G401 (cell line): ENCODE measurements around the gene SPAG6. TPM values are rescaled to one million over a fixed set of nuclear protein-coding genes. Genes with fewer than 3 reads are reported as not detected.
"Not testable (repeated sequence)": the region's sequence is repeated elsewhere in the genome, so short reads cannot be mapped to it uniquely, and the experiment has no call there.

Source experiments
- DNase-seq: peaks from one replicate; pipeline ENCODE4 v3.0.0-alpha.2; 2015; ENCODE audit warnings: low spot score
- in situ Hi-C: cut with HindIII; loops from 2 replicates; pipeline ENCODE4 v1.10.0; 2016; ENCODE audit warnings: low sequenced_read_pairs, mixed read lengths
- total RNA-seq: library from RNA; depleted of rRNA; stranded (reverse); fragments of >200 nt; shearing (Covaris generic); gene quantifications from 2 replicates; pipeline ENCODE4 v1.2.3, GENCODE V29; 2014

The SPAG6 gene
- total RNA-seq, 1 experiment from 2014 or later, result 52.9 TPM

DNA sequence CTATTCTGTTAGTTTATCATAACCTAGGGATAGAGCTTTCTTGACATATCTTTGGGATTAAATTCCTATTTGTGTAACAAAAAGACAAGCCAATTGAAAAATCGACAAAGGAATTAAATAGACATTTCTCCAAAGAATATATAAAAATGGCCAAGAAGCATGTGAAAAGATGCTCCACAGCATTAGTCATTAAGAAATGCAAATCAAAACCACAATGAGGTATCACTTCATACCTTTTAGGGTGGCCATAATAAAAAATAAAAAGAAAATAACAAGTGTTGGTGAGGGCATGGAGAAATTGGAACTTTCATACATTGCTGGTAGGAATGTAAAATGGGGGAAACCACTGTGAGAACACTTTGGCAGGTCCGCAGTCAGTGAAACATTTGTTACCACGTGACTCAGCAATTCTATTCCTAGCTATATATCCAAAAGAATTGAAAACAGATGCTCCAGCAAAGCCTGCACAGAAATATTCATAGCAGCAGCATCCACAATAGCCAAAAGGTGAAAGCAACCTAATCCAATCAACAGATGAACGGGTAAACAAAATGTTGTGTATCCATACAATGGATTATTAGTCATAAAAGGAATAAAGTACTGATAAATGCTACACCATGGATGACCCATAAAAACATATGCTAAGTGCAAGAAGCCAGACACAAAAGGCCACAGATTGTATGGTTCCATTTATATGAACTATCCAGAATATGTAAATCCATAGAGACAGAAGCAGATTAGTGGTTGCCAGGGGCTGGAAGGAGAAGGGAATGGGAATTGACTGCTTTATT lies 20.5 kb downstream of the SPAG6 start:
- in situ Hi-C loops, result no loop called here
- DNase-seq, result no peak

DNA sequence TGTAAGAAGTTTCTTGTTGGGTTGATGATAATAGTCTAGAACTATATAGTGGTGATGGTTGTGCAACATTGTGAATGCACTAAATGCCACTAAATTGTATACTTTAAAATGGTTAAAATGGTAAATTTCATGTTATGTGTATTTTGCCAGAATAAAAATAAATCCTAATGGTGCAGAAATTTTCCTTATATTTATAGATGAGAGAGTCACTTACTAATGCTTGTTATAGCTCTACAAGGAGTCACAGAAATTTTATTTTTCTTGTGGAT lies 21.1 kb downstream of the SPAG6 start:
- DNase-seq, result no peak
- in situ Hi-C loops, result no loop called here

DNA sequence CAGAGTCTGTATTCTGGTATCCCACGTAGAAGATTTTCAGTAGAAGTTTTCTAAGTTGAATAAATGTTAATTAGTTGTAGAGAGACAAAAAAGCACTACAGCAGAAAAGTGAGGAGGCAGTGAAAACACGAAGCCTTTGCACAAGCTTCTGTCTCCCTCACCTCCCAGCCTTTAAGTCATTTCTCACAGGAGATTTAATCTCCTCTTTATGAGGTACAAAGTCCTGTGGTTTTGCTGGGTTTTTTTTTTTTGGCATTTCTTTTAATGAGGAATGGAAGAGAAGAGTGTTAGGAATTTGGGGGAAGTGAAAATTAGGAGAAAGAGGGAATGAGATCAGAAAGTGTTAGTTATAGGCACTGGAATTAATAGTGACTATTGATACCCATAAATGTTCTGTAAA lies 21.5 kb downstream of the SPAG6 start:
- in situ Hi-C loops, result no loop called here
- peak; percentile 43 for DNase-seq

DNA sequence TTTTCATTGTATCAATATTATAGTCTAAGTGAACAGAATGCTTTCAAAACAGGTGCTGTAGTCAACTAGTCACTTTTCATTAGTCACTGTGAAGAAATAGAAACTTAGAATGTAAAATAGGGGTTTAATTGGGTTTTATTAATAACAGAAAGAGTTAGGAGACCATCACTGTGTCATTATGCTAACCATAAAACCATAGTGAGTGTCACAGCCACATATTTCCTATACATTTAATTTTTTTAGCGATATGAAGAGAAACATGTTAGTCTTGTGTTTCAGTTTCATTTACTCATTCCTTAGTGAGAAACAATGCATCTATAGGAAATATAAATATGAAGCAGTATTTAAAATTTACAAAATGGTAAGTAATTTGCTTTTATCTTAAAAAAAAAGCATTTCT lies 22.2 kb downstream of the SPAG6 start:
- DNase-seq, result no peak
- in situ Hi-C loops, result no loop called here

DNA sequence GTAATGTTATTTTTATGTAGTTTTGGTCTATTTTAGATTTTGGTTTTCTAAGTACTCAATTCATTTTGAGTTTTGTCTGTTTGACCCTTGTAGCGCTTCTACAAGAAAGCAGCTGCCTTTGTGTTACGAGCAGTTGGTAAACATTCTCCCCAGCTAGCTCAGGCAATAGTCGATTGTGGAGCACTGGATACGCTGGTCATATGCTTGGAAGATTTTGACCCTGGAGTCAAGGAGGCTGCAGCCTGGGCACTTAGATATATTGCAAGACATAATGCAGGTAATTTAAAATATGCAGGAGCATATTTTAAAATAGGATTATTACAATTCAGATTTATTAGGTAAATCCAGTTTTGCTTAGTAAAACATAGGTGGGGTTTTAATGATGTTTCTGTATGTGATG lies 23.1 kb downstream of the SPAG6 start:
- in situ Hi-C loops, result no loop called here
- DNase-seq, result peak; percentile 58

DNA sequence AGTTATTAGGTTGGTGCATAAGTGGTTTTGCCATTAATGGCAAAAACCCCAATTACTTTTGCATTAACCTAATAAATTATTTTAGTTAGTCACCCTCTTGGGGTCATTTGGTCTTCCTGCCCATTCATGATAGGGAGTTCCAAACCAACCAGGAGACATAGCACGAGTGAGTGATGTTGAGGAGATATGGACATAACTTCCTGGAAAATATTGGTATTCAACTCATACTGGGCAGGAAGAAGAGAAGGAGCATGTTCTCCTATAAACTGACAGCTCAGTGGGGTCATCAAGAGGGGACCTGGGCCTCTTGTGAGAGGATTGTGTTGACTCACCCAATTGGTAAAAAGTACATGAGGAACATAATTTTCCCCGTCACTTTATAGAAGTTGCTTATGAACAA lies 23.7 kb downstream of the SPAG6 start:
- peak; percentile 73 for DNase-seq
- in situ Hi-C loops, result no loop called here

DNA sequence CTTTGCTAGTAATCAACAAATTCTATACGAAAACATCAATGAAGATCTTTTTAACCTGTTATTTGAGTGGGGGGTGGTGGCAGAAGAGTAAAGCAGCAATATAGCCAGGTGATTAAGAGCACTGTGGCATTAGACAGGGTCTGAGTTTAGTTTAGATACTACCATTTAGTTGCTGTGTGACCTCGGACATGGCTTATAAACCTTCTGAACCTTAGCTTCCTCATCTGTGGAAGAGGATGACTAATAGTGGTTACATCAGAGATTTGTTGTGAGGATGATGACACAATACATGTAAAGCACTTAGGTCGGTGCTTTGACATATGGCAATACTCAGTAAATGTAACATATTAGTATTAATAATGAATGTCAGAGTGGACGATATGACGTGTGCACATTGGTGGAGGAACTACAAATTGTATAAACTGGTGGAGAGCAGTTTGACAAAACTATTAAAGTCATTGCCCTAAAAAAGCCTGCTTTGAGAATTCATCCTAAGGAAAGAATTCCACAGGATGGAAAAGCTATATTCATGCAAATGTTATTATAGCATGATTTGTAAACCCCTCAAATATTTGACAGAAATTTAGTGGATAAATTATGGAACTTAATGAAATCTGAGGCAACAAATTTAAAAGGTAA lies 24.3 kb downstream of the SPAG6 start:
- peak; percentile 52 for DNase-seq

DNA sequence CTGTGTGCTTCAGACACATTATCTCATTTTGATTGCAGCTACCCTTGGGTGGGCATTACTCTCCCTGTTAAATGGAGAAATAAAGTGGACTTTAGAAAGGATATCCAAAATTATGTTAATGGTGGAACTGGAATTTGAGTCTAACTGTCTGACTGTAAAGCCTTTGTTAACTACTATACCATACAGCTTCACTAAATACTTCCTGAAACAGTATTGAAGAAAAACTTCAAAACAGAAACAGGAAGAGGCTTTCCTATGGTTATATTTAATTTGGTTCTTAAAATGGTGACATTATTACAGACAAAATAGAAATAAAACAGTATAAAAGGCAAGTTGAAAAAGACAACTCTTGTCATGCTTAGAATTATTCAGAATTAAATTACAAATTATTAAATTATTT lies 25.0 kb downstream of the SPAG6 start:
- in situ Hi-C loops, result no loop called here
- no peak for DNase-seq

More for the DNA sequence above, 24.3 kb downstream of the SPAG6 start:
- in situ Hi-C loops, result no loop called here

DNA sequence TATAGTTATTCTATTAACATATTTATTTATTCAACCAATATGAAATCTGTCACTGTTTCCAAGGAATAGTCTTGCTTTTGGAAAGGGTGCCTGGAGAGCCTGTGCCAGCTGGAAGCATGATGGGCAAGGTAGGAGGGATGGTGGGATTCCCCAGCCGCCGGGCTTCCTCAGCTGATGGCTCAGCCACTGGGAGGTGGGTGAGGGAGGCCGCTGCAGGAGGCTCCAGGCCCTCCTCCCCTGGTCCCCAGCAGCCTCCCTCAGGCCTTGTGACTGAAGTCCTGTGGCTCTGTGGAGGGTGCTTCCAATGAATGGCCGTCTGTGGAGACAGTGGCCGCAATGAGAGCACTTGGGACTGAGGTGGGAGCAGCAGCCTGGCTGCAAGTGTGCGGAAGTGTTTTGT lies 27.0 kb downstream of the SPAG6 start:
- DNase-seq, result no peak
- in situ Hi-C loops, result no loop called here

DNA sequence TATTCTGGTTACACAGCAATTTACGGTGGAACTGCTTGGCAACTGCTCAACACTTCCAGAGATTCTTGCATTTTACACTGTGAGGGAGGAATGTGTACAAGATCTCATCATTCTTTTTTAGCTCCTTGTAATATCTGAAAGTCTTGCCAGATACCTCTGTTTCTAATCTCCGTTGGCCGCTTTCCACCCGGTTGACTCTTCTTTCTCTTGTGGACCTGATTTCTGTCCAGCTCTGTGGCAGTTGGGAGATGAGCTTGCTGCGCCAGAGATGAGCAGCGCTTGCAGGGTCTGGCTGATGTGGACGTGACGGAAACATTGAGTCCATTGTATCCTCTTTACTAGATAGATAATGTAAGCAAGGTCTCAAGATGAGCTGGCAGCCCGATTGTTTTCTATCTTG lies 27.6 kb downstream of the SPAG6 start:
- DNase-seq, result no peak
- in situ Hi-C loops, result no loop called here

DNA sequence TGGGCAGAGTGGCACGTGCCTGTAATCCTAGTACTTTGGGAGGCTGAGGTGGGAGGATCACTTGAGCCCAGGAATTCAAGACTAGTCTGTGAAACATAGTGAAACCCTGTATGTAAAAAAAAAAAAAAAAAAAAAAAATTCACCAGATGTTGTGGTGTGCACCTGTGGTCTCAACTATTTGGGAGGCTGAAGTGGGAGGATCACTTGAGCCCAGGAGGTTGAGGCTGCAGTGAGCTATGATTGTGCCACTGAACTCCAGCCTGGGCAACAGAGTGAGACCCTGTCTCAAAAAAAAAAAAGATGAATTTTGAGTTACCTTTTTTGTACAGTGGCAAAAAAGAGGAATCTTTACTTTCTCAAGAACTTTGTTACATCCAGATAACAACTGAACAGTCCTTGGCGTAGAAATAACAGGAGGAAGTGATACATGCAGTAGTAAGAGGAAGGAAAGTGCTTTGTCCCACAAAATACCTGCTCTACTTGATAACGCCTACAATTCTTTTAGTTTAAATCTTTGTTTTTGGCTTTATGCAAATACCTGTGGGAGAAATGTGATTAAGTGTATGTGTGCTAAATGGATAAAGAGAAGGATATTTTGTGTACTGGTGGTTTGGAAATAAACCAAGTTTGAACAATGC lies 29.3 kb downstream of the SPAG6 start:
- DNase-seq, result no peak
- in situ Hi-C loops, result no loop called here

DNA sequence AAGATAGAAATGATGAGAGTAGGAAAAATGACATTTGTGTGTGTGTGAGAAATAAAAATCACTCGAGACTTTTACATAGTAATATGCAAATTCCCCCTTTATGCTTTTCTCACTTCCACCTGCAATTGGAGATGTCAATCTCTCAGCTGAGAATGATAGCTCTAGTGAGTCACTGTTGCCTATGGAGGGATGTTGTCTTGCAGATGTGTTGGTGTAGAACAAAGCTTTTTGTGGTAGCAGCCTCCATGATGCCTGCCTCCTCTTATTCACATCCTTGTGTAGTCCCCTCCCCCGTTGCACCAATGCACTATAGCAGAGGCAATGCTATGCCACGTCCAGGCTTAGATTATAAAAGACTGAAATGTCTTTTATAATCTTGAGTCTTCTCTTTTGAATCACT lies 33.8 kb downstream of the SPAG6 start:
- in situ Hi-C loops, result no loop called here
- no peak for DNase-seq

DNA sequence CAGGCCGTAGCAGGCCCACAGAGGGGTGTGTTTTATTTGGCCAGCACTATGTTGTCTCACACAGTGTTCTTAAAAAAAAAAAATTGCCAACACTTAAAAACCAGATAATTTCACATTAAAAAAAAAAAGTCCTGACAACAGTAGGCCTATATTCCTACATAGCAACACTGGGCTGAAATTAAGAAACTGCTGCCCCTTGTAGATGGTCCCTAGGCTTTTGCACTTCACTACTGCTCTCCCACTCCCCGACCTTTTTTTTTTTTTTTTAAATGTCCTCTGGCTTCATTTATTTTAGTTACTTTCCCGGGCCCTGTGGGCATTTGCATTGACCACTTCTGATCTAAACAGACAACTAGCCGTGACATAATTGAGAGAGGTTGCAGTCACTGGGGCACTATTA lies 36.0 kb downstream of the SPAG6 start:
- in situ Hi-C loops, result no loop called here

DNA sequence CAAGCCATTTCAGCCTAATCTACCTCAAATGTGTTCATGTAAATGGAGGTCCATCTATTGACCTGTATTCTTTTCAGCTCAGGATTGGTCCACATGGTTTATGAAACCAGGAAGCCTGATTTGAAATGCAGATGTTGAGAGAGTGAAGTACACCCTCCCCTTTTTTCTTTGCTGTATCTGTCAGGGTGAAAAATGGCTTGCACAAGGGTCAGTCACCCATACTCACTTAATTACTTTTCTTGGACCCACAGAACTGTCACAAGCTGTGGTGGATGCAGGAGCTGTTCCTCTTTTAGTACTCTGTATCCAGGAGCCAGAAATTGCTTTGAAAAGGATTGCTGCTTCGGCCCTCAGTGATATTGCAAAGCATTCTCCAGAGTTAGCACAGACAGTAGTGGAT lies 41.2 kb downstream of the SPAG6 start:
- in situ Hi-C loops, result no loop called here
- DNase-seq, result peak; percentile 53

More for the DNA sequence above, 36.0 kb downstream of the SPAG6 start:
- no peak for DNase-seq

DNA sequence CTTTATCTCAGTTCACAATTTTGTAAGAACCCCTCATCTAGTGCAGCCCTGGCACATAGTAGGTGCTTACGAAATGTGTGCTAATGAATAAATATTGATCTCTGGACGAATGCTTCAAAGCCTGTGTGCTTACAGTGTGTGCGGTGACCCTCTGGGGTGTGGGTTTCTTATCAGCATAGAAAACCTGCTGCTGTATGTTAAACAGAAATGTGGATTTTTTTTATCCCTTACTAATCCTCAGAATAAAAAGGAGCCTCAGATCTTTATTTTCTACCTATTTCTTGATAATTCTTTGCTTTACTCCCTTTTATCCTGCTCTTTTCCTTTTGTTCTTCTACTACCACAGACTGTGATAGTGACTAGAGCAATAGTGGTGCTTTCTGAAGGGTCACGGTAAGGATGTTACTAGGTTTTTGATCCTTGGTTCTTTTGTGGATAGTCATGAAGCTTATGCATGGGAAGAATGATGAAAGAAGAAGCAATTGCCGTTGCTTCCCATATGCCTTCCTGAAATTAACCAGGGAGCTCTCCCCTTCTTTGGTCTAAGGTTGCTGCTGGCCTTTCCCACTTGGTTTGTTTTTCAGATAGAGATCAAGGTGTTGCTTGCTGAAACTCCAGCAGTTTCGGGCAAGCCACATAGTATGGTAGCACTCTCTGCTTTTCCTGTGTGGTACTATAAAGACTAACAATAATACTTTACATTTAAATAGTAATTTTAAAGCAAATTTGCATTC lies 44.7 kb downstream of the SPAG6 start:
- no peak for DNase-seq
- in situ Hi-C loops, result no loop called here

DNA sequence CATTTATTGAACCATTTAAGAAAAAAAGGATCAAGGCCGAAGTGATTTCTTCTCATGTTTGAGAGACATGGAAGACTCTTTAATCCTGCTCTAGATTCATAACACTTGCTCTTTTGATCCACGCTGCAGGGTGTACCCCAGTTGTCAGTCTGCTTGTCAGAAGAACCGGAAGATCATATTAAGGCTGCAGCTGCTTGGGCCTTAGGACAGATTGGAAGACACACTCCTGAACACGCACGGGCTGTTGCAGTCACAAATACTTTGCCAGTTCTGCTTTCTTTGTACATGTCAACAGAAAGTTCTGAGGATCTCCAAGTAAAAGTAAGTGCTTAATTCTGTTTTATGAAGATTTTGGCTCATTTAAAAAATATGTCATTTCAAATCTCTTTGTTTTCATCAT lies 46.3 kb downstream of the SPAG6 start:
- no peak for DNase-seq

DNA sequence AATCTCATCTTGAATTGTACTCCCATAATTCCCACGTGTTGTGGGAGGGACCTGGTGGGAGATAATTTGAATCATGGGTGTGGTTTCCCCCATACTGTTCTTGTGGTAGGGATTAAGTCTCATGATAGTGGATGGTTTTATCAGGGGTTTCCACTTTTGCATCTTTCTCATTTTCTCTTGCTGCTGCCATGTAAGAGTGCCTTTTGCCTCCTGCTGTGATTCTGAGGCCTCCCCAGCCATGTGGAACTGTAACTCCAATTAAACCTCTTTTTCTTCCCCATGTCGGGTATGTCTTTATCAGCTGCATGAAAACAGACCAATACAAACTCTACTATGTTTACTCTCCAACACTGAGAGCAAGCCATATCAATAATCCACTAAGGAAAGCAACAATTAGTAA lies 50.9 kb downstream of the SPAG6 start:
- in situ Hi-C loops, DNase-seq: not testable (repeated sequence)

More for the DNA sequence above, 46.3 kb downstream of the SPAG6 start:
- in situ Hi-C loops, result no loop called here

DNA sequence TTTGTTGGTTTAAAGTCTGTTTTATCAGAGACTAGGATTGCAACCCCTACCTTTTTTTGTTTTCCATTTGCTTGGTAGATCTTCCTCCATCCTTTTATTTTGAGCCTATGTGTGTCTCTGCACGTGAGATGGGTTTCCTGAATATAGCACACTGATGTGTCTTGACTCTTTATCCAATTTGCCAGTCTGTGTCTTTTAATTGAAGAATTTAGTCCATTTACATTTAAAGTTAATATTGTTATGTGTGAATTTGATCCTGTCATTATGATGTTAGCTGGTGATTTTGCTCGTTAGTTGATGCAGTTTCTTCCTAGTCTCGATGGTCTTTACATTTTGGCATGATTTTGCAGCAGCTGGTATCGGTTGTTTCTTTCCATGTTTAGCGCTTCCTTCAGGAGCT lies 61.6 kb downstream of the SPAG6 start:
- DNase-seq, in situ Hi-C loops: not testable (repeated sequence)

DNA sequence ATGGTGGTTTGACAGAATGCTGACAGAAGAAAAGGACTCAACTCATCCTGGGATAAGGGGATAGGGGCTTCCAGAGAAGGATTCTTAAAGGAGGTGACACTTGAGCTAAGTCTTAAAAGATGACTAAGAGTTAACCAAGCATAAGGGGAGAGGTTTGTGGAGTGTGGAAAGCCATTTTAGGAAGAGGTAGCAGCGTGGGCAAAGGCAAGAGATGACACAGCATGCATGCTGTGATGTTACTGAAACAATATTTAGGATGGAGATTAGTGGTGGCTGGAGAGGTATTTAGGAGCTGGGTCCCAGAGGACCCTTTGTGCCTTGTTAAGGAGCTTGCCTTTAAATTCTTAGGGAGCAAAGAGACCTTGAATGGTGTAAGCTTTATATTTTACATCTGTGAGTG lies 65.1 kb downstream of the SPAG6 start:
- in situ Hi-C loops, result no loop called here
- no peak for DNase-seq

DNA sequence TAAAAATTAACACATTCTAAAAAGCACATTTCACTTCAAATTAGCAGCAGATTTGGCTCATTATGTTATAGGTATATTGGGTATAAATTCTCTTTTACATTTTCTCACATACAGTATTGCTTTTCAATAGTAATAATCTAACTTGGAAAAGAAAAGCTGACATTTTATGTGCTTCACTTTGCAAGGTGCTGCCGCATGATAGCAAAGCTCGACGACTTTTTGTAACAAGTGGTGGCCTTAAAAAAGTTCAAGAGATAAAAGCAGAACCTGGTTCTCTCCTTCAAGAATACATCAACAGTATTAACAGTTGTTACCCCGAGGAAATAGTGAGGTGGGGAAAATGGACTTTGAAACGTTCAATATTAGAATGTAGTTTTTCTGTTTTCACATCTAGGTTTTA lies 65.5 kb downstream of the SPAG6 start:
- in situ Hi-C loops, result no loop called here
- DNase-seq, result no peak
